Right ventricle myocardium superior (tissue), 1 donor: ENCODE data around the gene DOK5. TPM values are rescaled to one million over a fixed set of nuclear protein-coding genes. Genes with fewer than 3 reads are reported as not detected.
A peak's percentile ranks its signal among the peaks of the same experiment; 100 is the strongest.
"Not testable (repeated sequence)": the region's sequence is repeated elsewhere in the genome, so short reads cannot be mapped to it uniquely, and the experiment has no call there.

Source experiments
- ATAC-seq: fragments of 200-7000 bp; cut with Tn5 transposase; one replicate; pipeline ENCODE4 v1.9.1; 2020; ENCODE audit warnings: mild to moderate bottlenecking; ENCODE audit not compliant: poor library complexity
- DNase-seq: peaks from one replicate; pipeline ENCODE4 v3.0.0-alpha.2; 2020
- intact Hi-C: fragments of 100-400 bp; cut with DNase I; formaldehyde crosslinking; loops from one replicate; pipeline ENCODE4 v1.11.2; 2022
- total RNA-seq: library from RNA; stranded (reverse); fragmentation: NEBNext Ultra II Directional; extraction: Animal tissue kit (Norgen Biotek cat#: 25700); gene quantifications from one replicate; pipeline ENCODE4 v1.2.1, GENCODE V29; 2021
- donor health status: DM: no; HTN: yes; CAD: no; lungs with severe emphysema.

Gene DOK5
- total RNA-seq, 1 donor from 2014 or later, result 2.9 TPM

- ATAC-seq, result no peak
- DNase-seq, result no peak
- intact Hi-C loops, result no loop called here
These were observed 7.3 kb upstream of the DOK5 start for GRCh38 chr20:54468082-54468481.

- no peak for DNase-seq
- ATAC-seq, result no peak
- intact Hi-C loops, result no loop called here
These were observed 6.1 kb upstream of the DOK5 start for GRCh38 chr20:54469293-54469692.

- ATAC-seq, result peak; percentile 72
These were observed 5.4 kb upstream of the DOK5 start for GRCh38 chr20:54469952-54470351.

GRCh38 chr20:54470697-54471096, 4.7 kb upstream of the DOK5 start:
- intact Hi-C loops, result loop anchor here (10.0 kb wide), 1 partner anchor 164 kb away; no protein-coding TSS in a partner anchor
- no peak for DNase-seq
- no peak for ATAC-seq

More at GRCh38 chr20:54469952-54470351, 5.4 kb upstream of the DOK5 start:
- intact Hi-C loops, result loop anchor here (10.0 kb wide), 1 partner anchor 165 kb away; no protein-coding TSS in a partner anchor
- DNase-seq, result no peak

GRCh38 chr20:54472607-54473006, 2.8 kb upstream of the DOK5 start:
- DNase-seq, result no peak
- intact Hi-C loops, result loop anchor here (10.0 kb wide), 1 partner anchor 162 kb away; no protein-coding TSS in a partner anchor
- ATAC-seq, result no peak

GRCh38 chr20:54473340-54473739, 2.1 kb upstream of the DOK5 start:
- intact Hi-C loops, result loop anchor here (10.0 kb wide), 1 partner anchor 161 kb away; no protein-coding TSS in a partner anchor
- no peak for DNase-seq
- ATAC-seq, result no peak

- intact Hi-C loops, result loop anchor here (10.0 kb wide), 1 partner anchor 161 kb away; no protein-coding TSS in a partner anchor
- ATAC-seq (no peak), DNase-seq (no peak)
These were observed 1.3 kb upstream of the DOK5 start for GRCh38 chr20:54474046-54474445.

GRCh38 chr20:54474866-54475265, 527 bp upstream of the DOK5 start:
- peak; percentile 17 for ATAC-seq
- intact Hi-C loops, result loop anchor here (10.0 kb wide), 1 partner anchor 160 kb away; no protein-coding TSS in a partner anchor

GRCh38 chr20:54476169-54477009, 996 bp downstream of the DOK5 start:
- DNase-seq, result no peak
- no peak for ATAC-seq

More at GRCh38 chr20:54474866-54475265, 527 bp upstream of the DOK5 start:
- DNase-seq, result no peak

GRCh38 chr20:54477191-54477955, 2.0 kb downstream of the DOK5 start:
- intact Hi-C loops, result loop anchor here (10.0 kb wide), 1 partner anchor 157 kb away; no protein-coding TSS in a partner anchor
- ATAC-seq, result no peak
- DNase-seq, result no peak

More at GRCh38 chr20:54476169-54477009, 996 bp downstream of the DOK5 start:
- intact Hi-C loops, result loop anchor here (10.0 kb wide), 1 partner anchor 158 kb away; no protein-coding TSS in a partner anchor

- DNase-seq (no peak), ATAC-seq (no peak)
- intact Hi-C loops, result loop anchor here (10.0 kb wide), 1 partner anchor 155 kb away; no protein-coding TSS in a partner anchor
These were observed 3.9 kb downstream of the DOK5 start for GRCh38 chr20:54479138-54479906.

GRCh38 chr20:54479937-54480336, 4.5 kb downstream of the DOK5 start:
- intact Hi-C loops, result loop anchor here (10.0 kb wide), 1 partner anchor 155 kb away; no protein-coding TSS in a partner anchor
- not testable (repeated sequence) for ATAC-seq, DNase-seq

GRCh38 chr20:54481442-54481841, 6.0 kb downstream of the DOK5 start:
- intact Hi-C loops, result no loop called here
- DNase-seq (no peak), ATAC-seq (no peak)

GRCh38 chr20:54485631-54486030, 10.2 kb downstream of the DOK5 start:
- intact Hi-C loops, result no loop called here

GRCh38 chr20:54486585-54486984, 11.2 kb downstream of the DOK5 start:
- no peak for ATAC-seq
- no peak for DNase-seq
- intact Hi-C loops, result no loop called here

More at GRCh38 chr20:54485631-54486030, 10.2 kb downstream of the DOK5 start:
- no peak for DNase-seq
- no peak for ATAC-seq

GRCh38 chr20:54488442-54488841, 13.0 kb downstream of the DOK5 start:
- intact Hi-C loops, result no loop called here
- ATAC-seq (no peak), DNase-seq (no peak)

GRCh38 chr20:54491506-54491905, 16.1 kb downstream of the DOK5 start:
- ATAC-seq (no peak), DNase-seq (no peak)
- intact Hi-C loops, result no loop called here

- intact Hi-C loops, result no loop called here
- no peak for DNase-seq
- ATAC-seq, result no peak
These were observed 19.1 kb downstream of the DOK5 start for GRCh38 chr20:54494303-54495006.
